Measurements from ENCODE around the gene SIRPA.

SIRPA gene

DNA sequence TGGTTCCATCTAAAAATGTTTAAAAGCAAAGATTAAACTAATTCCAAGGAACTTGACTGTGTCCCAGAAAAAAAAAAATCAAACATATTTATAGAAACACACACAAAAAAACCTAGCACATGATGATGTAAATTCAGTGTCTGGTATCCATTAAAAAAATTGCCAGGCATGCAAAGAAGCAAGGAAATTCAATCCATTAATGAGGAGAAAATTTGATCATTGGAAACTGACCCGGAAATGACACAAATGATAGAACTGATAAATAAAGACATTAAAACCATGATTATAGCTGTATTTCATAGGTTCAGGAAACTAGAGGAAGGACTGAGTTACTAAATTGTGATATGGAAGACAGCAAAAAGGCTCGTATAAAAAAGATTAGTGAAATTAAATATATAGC, 63.9 kb downstream of the SIRPA start:
- no peak for TF ChIP-seq EZH2phosphoT487 (IDR thresholded peaks at IDR 0.05; ENCODE audit: low read depth)
- TF ChIP-seq, protein P1, sequence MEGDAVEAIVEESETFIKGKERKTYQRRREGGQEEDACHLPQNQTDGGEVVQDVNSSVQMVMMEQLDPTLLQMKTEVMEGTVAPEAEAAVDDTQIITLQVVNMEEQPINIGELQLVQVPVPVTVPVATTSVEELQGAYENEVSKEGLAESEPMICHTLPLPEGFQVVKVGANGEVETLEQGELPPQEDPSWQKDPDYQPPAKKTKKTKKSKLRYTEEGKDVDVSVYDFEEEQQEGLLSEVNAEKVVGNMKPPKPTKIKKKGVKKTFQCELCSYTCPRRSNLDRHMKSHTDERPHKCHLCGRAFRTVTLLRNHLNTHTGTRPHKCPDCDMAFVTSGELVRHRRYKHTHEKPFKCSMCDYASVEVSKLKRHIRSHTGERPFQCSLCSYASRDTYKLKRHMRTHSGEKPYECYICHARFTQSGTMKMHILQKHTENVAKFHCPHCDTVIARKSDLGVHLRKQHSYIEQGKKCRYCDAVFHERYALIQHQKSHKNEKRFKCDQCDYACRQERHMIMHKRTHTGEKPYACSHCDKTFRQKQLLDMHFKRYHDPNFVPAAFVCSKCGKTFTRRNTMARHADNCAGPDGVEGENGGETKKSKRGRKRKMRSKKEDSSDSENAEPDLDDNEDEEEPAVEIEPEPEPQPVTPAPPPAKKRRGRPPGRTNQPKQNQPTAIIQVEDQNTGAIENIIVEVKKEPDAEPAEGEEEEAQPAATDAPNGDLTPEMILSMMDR (IDR thresholded peaks at IDR 0.05; ENCODE audit: low read depth, low read length) = no peak
- no peaks in the 10 kb centered on the region for H4K20me1 ChIP-seq (ENCODE audit: insufficient read depth, low read length)
- H3K36me3 ChIP-seq (replicated peaks; ENCODE audit: low read depth, low read length) = no peaks in the 10 kb centered on the region
- H3K9ac ChIP-seq (ENCODE audit: low read length) = no peak overlapping the region
- H3K4me2 ChIP-seq (ENCODE audit: low read length) = no peak overlapping the region
- no peaks in the 10 kb centered on the region for H3K9me3 ChIP-seq (ENCODE audit: insufficient read depth, low read length)
- H3K4me1 ChIP-seq (ENCODE audit: low read length) = peaks cover 8% of the 10 kb centered on the region
- H3K27me3 ChIP-seq (ENCODE audit: low read depth, low read length) = peaks cover 19% of the 10 kb centered on the region; the same call in 1 of the 2 replicates
- H3K27ac ChIP-seq (ENCODE audit: low read length) = no peak overlapping the region
- no peak overlapping the region for H3K4me3 ChIP-seq (ENCODE audit: low read length)
- H3K79me2 ChIP-seq (ENCODE audit: low read length) = no peaks in the 10 kb centered on the region
- H2AFZ ChIP-seq (ENCODE audit: low read depth, low read length) = no peak overlapping the region

DNA sequence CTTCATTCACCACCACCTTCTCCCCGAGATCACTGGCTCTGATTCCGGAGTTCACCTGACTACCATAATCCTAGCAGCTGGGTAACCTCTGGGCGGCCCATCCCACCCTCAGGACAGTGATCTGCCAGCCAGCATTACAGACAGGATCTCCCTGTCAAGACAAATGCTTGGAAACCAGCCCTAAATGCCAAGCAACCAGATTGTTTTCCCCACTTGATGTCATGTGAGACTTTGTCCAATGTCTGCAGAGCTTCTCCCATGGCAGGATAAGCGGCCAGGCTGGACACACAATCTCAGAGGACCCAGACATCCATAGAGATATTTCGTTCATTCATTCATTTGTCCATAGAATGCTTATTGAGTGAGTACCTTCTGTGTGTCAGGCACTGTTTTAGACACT, 66.2 kb downstream of the SIRPA start:
- H2AFZ ChIP-seq (ENCODE audit: low read depth, low read length) = no peak overlapping the region
- TF ChIP-seq, protein P1 (IDR thresholded peaks at IDR 0.05; ENCODE audit: low read depth, low read length) = no peak
- no peak for TF ChIP-seq EZH2phosphoT487 (IDR thresholded peaks at IDR 0.05; ENCODE audit: low read depth)
- H3K9me3 ChIP-seq (ENCODE audit: insufficient read depth, low read length) = no peaks in the 10 kb centered on the region

DNA sequence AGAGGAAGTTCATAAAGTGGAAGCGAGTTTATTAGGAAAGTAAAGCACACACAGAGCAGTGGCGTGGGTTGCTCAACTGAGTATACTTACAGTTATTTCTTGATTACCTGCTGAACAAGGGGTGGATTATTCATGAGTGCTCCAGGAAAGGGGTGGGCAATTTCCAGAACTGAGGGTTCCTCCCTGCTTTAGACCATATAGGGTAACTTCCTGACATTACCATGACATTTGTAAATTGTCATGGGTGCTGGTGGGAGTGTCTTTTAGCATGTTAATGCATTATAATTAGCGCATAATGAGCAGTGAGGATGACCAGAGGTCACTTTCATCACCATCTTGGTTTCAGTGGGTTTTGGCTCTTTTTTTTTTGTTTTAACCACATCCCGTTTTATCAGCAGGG, 68.9 kb downstream of the SIRPA start:
- Histone ChIP-seq H3K4me2 (ENCODE audit: low read length) (no peak overlapping the region; the same call in 1 of the 2 replicates), H3K4me3 (ENCODE audit: low read length) (no peak overlapping the region), H4K20me1 (ENCODE audit: insufficient read depth, low read length) (no peaks in the 10 kb centered on the region), H3K79me2 (ENCODE audit: low read length) (no peaks in the 10 kb centered on the region), H3K9me3 (ENCODE audit: insufficient read depth, low read length) (no peaks in the 10 kb centered on the region), H3K27me3 (ENCODE audit: low read depth, low read length) (peaks cover 32% of the 10 kb centered on the region), H3K36me3 (replicated peaks; ENCODE audit: low read depth, low read length) (no peaks in the 10 kb centered on the region), H3K27ac (ENCODE audit: low read length) (no peak overlapping the region), H3K4me1 (ENCODE audit: low read length) (peaks cover 18% of the 10 kb centered on the region), H2AFZ (ENCODE audit: low read depth, low read length) (no peak overlapping the region), H3K9ac (ENCODE audit: low read length) (no peak overlapping the region)
- TF ChIP-seq, protein P1 (IDR thresholded peaks at IDR 0.05; ENCODE audit: low read depth, low read length) = no peak
- TF ChIP-seq EZH2phosphoT487 (IDR thresholded peaks at IDR 0.05; ENCODE audit: low read depth) = no peak

More for the DNA sequence above, 66.2 kb downstream of the SIRPA start:
- Histone ChIP-seq H3K4me1 (ENCODE audit: low read length) (peaks cover 18% of the 10 kb centered on the region), H3K27ac (ENCODE audit: low read length) (no peak overlapping the region), H3K27me3 (ENCODE audit: low read depth, low read length) (peaks cover 23% of the 10 kb centered on the region), H4K20me1 (ENCODE audit: insufficient read depth, low read length) (no peaks in the 10 kb centered on the region), H3K9ac (ENCODE audit: low read length) (no peak overlapping the region), H3K4me3 (ENCODE audit: low read length) (no peak overlapping the region), H3K36me3 (replicated peaks; ENCODE audit: low read depth, low read length) (no peaks in the 10 kb centered on the region), H3K79me2 (ENCODE audit: low read length) (no peaks in the 10 kb centered on the region), H3K4me2 (ENCODE audit: low read length) (no peak overlapping the region)

DNA sequence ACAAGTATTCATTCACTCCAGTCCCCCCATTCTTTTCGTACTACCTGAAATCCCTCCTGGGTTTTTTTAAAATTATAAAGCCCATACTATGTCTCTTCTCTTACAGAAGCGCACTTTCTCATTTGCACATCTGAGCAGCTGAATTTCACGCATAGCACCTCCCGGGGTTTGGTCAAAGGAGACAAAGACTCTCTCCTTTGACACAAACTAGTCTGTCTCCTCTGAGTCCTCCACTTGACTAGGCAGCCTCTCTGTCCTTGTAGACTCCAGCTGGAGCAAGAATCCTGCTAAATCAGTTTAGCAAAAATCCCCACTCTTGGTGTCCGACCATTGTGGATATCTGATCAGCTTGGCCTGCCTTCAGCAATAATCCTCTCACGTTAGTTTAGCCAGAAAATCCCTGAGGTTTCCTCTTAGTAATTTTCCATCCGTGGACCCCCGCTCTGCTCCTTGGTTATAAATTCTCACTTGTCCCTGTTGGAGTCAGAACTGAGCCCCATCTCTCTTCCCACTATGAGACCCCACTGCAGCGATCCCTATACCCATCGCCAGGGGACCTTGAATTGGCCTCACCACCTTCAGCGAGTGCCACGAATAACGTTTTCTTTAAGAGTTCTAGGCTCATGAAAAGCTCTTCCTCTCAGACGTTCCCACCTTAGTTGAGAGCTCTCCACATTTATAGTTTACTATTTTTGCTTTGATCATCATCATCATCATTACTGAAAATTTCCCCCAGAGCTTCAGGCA, 69.6 kb downstream of the SIRPA start:
- peak overlapping the region; percentile 77 for H3K4me3 ChIP-seq (ENCODE audit: low read length)
- H3K36me3 ChIP-seq (replicated peaks; ENCODE audit: low read depth, low read length) = no peaks in the 10 kb centered on the region
- H3K27me3 ChIP-seq (ENCODE audit: low read depth, low read length) = peaks cover 38% of the 10 kb centered on the region
- no peaks in the 10 kb centered on the region for H4K20me1 ChIP-seq (ENCODE audit: insufficient read depth, low read length)
- H3K9me3 ChIP-seq (ENCODE audit: insufficient read depth, low read length) = no peaks in the 10 kb centered on the region
- no peak overlapping the region; the same call in 1 of the 2 replicates for H3K27ac ChIP-seq (ENCODE audit: low read length)
- no peaks in the 10 kb centered on the region for H3K79me2 ChIP-seq (ENCODE audit: low read length)
- H3K4me1 ChIP-seq (ENCODE audit: low read length) = peaks cover 18% of the 10 kb centered on the region
- peak overlapping the region; percentile 100 for H2AFZ ChIP-seq (ENCODE audit: low read depth, low read length)
- TF ChIP-seq, protein P1 (IDR thresholded peaks at IDR 0.05; ENCODE audit: low read depth, low read length) = 0 out of 2 replicates have a peak, but pooled peaks have one; percentile 6
- TF ChIP-seq EZH2phosphoT487 (IDR thresholded peaks at IDR 0.05; ENCODE audit: low read depth) = no peak
- peak overlapping the region; percentile 97 for H3K4me2 ChIP-seq (ENCODE audit: low read length)
- peak overlapping the region; percentile 71 for H3K9ac ChIP-seq (ENCODE audit: low read length)
